Colonic mucosa (tissue), 4 donors: Measurements from ENCODE around the gene PRPF40A. TPM values are rescaled to one million over a fixed set of nuclear protein-coding genes. Genes with fewer than 3 reads are reported as not detected.

ENCODE experiments used
- DNase-seq: peaks from one replicate; pipeline ENCODE4 v3.0.0-alpha.2; 2020
- H3K27ac ChIP-seq: fragments of 200-600 bp; one replicate; pipeline ENCODE4 v1.8.0; 2021
- H3K27me3 ChIP-seq: fragments of 200-600 bp; one replicate; pipeline ENCODE4 v1.8.0; 2021
- H3K36me3 ChIP-seq: fragments of 200-600 bp; one replicate; pipeline ENCODE4 v1.8.0; 2021
- H3K4me1 ChIP-seq: fragments of 200-600 bp; one replicate; pipeline ENCODE4 v1.8.0; 2021; ENCODE audit warnings: mild to moderate bottlenecking
- H3K4me3 ChIP-seq: fragments of 200-600 bp; one replicate; pipeline ENCODE4 v1.8.0; 2021
- H3K9ac ChIP-seq, 2 donors: one replicate each; pipeline ENCODE4 v1.7.0; 2013; ENCODE audit warnings: control low read depth in 2 of 2, low read depth in 2 of 2, low read length in 2 of 2
- H3K9me3 ChIP-seq: fragments of 200-600 bp; one replicate; pipeline ENCODE4 v1.8.0; 2021
- intact Hi-C: fragments of 100-400 bp; cut with DNase I; formaldehyde crosslinking; loops from one replicate; pipeline ENCODE4 v1.14.1; 2022
- total RNA-seq, 2 donors: library from RNA; stranded (reverse); fragmentation: NEBNext Ultra II Directional in 1 of 2; extraction: Animal tissue kit (Norgen Biotek cat#: 25700) in 1 of 2; gene quantifications; one replicate each; pipeline ENCODE4 v1.2.1, GENCODE V29; 2021
- TF ChIP-seq, protein P1 (sequence below): fragments of 200-600 bp; IDR thresholded peaks from one replicate; pipeline ENCODE4 v1.8.0; 2022; ENCODE audit warnings: antibody characterized with exemption, mild to moderate bottlenecking
- donor health status: healthy.
- donor health status: DM: no; HTN: no; CAD: no.
- donor health status: DM: no; HTN: no; CAD: no.

Gene PRPF40A
- total RNA-seq, 2 donors from 2014 or later: 103 to 115 TPM

DNA sequence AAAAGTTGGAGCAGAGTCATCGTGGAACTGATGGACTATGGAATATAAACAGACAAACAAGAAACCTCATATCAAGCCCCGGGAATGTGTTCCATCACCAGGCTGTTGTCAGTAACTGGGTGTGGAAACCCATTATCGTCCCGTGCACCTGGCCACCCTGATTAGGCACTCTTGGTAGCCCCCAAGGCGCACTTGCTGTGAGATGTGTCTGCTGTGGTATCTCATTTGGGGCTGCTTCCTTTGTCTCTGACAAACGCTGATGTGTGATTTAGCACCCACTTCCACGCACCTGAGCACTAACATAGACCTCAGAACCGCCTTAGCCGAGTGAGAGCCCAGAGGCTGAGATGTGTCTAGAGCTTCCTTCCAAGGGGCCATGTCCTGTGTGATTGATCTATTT lies 96.3 kb downstream of the PRPF40A start:
- Histone ChIP-seq H3K4me3 (no peak overlapping the region), H3K36me3 (no peaks in the 10 kb centered on the region), H3K9me3 (no peaks in the 10 kb centered on the region), H3K27ac (no peak overlapping the region), H3K4me1 (no peaks in the 10 kb centered on the region), H3K9ac (no peak overlapping the region), H3K27me3 (no peaks in the 10 kb centered on the region)
- intact Hi-C loops: no loop called here
- TF ChIP-seq, protein P1, sequence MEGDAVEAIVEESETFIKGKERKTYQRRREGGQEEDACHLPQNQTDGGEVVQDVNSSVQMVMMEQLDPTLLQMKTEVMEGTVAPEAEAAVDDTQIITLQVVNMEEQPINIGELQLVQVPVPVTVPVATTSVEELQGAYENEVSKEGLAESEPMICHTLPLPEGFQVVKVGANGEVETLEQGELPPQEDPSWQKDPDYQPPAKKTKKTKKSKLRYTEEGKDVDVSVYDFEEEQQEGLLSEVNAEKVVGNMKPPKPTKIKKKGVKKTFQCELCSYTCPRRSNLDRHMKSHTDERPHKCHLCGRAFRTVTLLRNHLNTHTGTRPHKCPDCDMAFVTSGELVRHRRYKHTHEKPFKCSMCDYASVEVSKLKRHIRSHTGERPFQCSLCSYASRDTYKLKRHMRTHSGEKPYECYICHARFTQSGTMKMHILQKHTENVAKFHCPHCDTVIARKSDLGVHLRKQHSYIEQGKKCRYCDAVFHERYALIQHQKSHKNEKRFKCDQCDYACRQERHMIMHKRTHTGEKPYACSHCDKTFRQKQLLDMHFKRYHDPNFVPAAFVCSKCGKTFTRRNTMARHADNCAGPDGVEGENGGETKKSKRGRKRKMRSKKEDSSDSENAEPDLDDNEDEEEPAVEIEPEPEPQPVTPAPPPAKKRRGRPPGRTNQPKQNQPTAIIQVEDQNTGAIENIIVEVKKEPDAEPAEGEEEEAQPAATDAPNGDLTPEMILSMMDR: no peak
- DNase-seq: no peak

- no peaks in the 10 kb centered on the region for H3K36me3 ChIP-seq
- no peak overlapping the region for H3K27ac ChIP-seq
- intact Hi-C loops: no loop called here
- H3K9me3 ChIP-seq: no peaks in the 10 kb centered on the region
- H3K27me3 ChIP-seq: no peaks in the 10 kb centered on the region
- TF ChIP-seq, protein P1: no peak
- H3K9ac ChIP-seq: no peak overlapping the region
- no peaks in the 10 kb centered on the region for H3K4me1 ChIP-seq
- no peak for DNase-seq
- no peak overlapping the region for H3K4me3 ChIP-seq
These were observed 97.1 kb downstream of the PRPF40A start for GRCh38 chr2:152620208-152620607.

GRCh38 chr2:152618193-152618564 lies 99.1 kb downstream of the PRPF40A start:
- H3K9me3 ChIP-seq: no peaks in the 10 kb centered on the region
- no peak overlapping the region for H3K9ac ChIP-seq
- no peak overlapping the region for H3K4me3 ChIP-seq
- intact Hi-C loops: no loop called here
- H3K27me3 ChIP-seq: no peaks in the 10 kb centered on the region
- TF ChIP-seq, protein P1: no peak
- DNase-seq: no peak
- H3K36me3 ChIP-seq: no peaks in the 10 kb centered on the region
- H3K4me1 ChIP-seq: no peaks in the 10 kb centered on the region
- H3K27ac ChIP-seq: no peak overlapping the region

GRCh38 chr2:152617456-152618192 lies 99.6 kb downstream of the PRPF40A start:
- Histone ChIP-seq H3K4me3 (no peak overlapping the region), H3K27ac (no peak overlapping the region), H3K27me3 (no peaks in the 10 kb centered on the region), H3K4me1 (no peaks in the 10 kb centered on the region), H3K36me3 (no peaks in the 10 kb centered on the region), H3K9me3 (no peaks in the 10 kb centered on the region), H3K9ac (no peak overlapping the region)
- intact Hi-C loops: no loop called here
- TF ChIP-seq, protein P1: no peak
- DNase-seq: no peak

- H3K27me3 ChIP-seq: no peaks in the 10 kb centered on the region
- H3K9ac ChIP-seq: no peak overlapping the region
- H3K27ac ChIP-seq: no peak overlapping the region
- H3K9me3 ChIP-seq: no peaks in the 10 kb centered on the region
- no peaks in the 10 kb centered on the region for H3K36me3 ChIP-seq
- no peaks in the 10 kb centered on the region for H3K4me1 ChIP-seq
- TF ChIP-seq, protein P1: no peak
- no peak overlapping the region for H3K4me3 ChIP-seq
- DNase-seq: no peak
- intact Hi-C loops: no loop called here
These were observed 102.1 kb downstream of the PRPF40A start for GRCh38 chr2:152615177-152615576.
